A549 (cell line): ENCODE measurements around the gene NDUFB4. TPM values are rescaled to one million over a fixed set of nuclear protein-coding genes. Genes with fewer than 3 reads are reported as not detected.

ENCODE experiments used
- ATAC-seq, 2 experiments: fragments of 200-7000 bp in 1 of 2; fragments of >200 bp in 1 of 2; cut with Nextera tagmentation in 1 of 2; cut with Tn5 transposase in 1 of 2; 3 replicates each; pipeline versions ENCODE4 v1.8.0 to v1.9.1; 2018 to 2020; ENCODE audit warnings: mild to moderate bottlenecking in 1 of 2, moderate library complexity in 1 of 2
- CTCF ChIA-PET: fragments of 300-600 bp; sonication (Branson Sonifier 250); formaldehyde crosslinking; extraction: SDS; loops from one replicate; lab custom pipeline; 2021; ENCODE audit warnings: antibody characterized with exemption, inconsistent platforms; lab: Yijun Ruan, JAX
- POLR2A ChIA-PET: fragments of 350-600 bp; formaldehyde crosslinking; extraction: SDS; loops from one replicate; lab custom pipeline; 2021; ENCODE audit warnings: antibody characterized with exemption, inconsistent platforms; lab: Yijun Ruan, JAX
- DNase-seq, 2 experiments: peaks; one replicate each; pipeline versions ENCODE4 v3.0.0 to v3.0.0-alpha.2; 2011 to 2016; ENCODE audit warnings: low read depth in 1 of 2, low spot score in 1 of 2
- FAIRE-seq: peaks from 2 replicates; lab custom pipeline; 2011; peaks lifted over from hg19 to GRCh38; lab: Jason Lieb, UNC
- H3K27ac ChIP-seq, 2 experiments: fragments of >200 bp; sonication (Bioruptor Twin); formaldehyde crosslinking; 3 replicates each; pipeline ENCODE4 v1.5.1; 2016 to 2017
- H3K4me1 ChIP-seq: fragments of >200 bp; sonication (Bioruptor Twin); formaldehyde crosslinking; 3 replicates; pipeline ENCODE4 v1.6.1; 2016
- H3K4me2 ChIP-seq: fragments of >200 bp; sonication (Bioruptor Twin); formaldehyde crosslinking; 3 replicates; pipeline ENCODE4 v1.6.1; 2016
- H3K4me3 ChIP-seq: fragments of >200 bp; sonication (Bioruptor Twin); formaldehyde crosslinking; 3 replicates; pipeline ENCODE4 v1.5.1; 2016
- H3K9me3 ChIP-seq: fragments of >200 bp; sonication (Bioruptor Twin); formaldehyde crosslinking; 3 replicates; pipeline ENCODE4 v1.6.1; 2016
- BCL3 ChIP-seq: fragments of >200 bp; sonication (Bioruptor Twin); formaldehyde crosslinking; IDR thresholded peaks from 3 replicates; pipeline ENCODE4 v1.6.1; 2016
- CEBPB ChIP-seq, 2 experiments: fragments of >200 bp in 1 of 2; sonication (Bioruptor Twin) in 1 of 2; formaldehyde crosslinking in 1 of 2; IDR thresholded peaks; 2 replicates each; pipeline ENCODE4 v1.6.1; 2012 to 2016
- CHD2 ChIP-seq: fragments of 150-350 bp; IDR thresholded peaks from 2 replicates; pipeline ENCODE4 v1.6.1; 2014; ENCODE audit warnings: low read length; ENCODE audit not compliant: partially characterized antibody
- HDAC2 ChIP-seq: fragments of 200-600 bp; sonication (generic); IDR thresholded peaks from 2 replicates; pipeline ENCODE4 v1.6.1; 2016
- HEYL ChIP-seq: fragments of 250-450 bp; sonication (Bioruptor Pico); IDR thresholded peaks from 2 replicates; pipeline ENCODE4 v1.8.0; 2021; ENCODE audit warnings: mild to moderate bottlenecking, moderate library complexity
- HMGXB4 ChIP-seq: fragments of 250-450 bp; sonication (Bioruptor Pico); IDR thresholded peaks from 2 replicates; pipeline ENCODE4 v1.5.0; 2021; ENCODE audit warnings: mild to moderate bottlenecking, moderate library complexity, borderline replicate concordance
- HOXA7 ChIP-seq: fragments of 250-450 bp; sonication (Bioruptor Pico); IDR thresholded peaks from 2 replicates; pipeline ENCODE4 v1.5.0; 2020; ENCODE audit warnings: mild to moderate bottlenecking, moderate library complexity
- HOXB13 ChIP-seq: fragments of 250-450 bp; sonication (Bioruptor Pico); IDR thresholded peaks from 2 replicates; pipeline ENCODE4 v1.5.0; 2020; ENCODE audit warnings: low read depth, mild to moderate bottlenecking, moderate library complexity
- HOXB5 ChIP-seq: fragments of 250-450 bp; sonication (Bioruptor Pico); IDR thresholded peaks from 2 replicates; pipeline ENCODE4 v1.5.0; 2020; ENCODE audit warnings: mild to moderate bottlenecking, moderate library complexity
- JUN ChIP-seq, 2 experiments: fragments of >200 bp; sonication (Bioruptor Twin); formaldehyde crosslinking; IDR thresholded peaks; 2 replicates in 1 of 2; 3 replicates in 1 of 2; pipeline ENCODE4 v1.6.1; 2016 to 2017
- KDM1A ChIP-seq: fragments of 200-600 bp; sonication (generic); IDR thresholded peaks from 2 replicates; pipeline ENCODE4 v1.6.1; 2016; ENCODE audit warnings: low read depth, mild to moderate bottlenecking
- MAZ ChIP-seq: fragments of 150-350 bp; IDR thresholded peaks from 2 replicates; pipeline ENCODE4 v1.6.1; 2014; ENCODE audit warnings: antibody characterized with exemption, low read depth, low read length, borderline replicate concordance
- MYC ChIP-seq: IDR thresholded peaks from 2 replicates; pipeline ENCODE4 v1.6.1; 2012; ENCODE audit warnings: mild to moderate bottlenecking, inconsistent platforms, low read length, improper control_type of control experiment, borderline replicate concordance
- NPAS2 ChIP-seq: fragments of 250-450 bp; sonication (Bioruptor Pico); IDR thresholded peaks from 2 replicates; pipeline ENCODE4 v1.8.0; 2022; ENCODE audit warnings: mild to moderate bottlenecking, moderate library complexity, borderline replicate concordance
- NR3C1 ChIP-seq: fragments of >200 bp; sonication (Bioruptor Twin); formaldehyde crosslinking; IDR thresholded peaks from 3 replicates; pipeline ENCODE4 v1.6.1; 2017
- PHF8 ChIP-seq: fragments of 200-600 bp; sonication (generic); IDR thresholded peaks from 2 replicates; pipeline ENCODE4 v1.6.1; 2016; ENCODE audit warnings: low read depth, mild to moderate bottlenecking, antibody characterized with exemption, moderate library complexity, borderline replicate concordance
- RAD21 ChIP-seq, 2 experiments: fragments of >200 bp in 1 of 2; sonication (Bioruptor Twin) in 1 of 2; formaldehyde crosslinking in 1 of 2; IDR thresholded peaks in 1 of 2; conservative IDR thresholded peaks in 1 of 2; 2 replicates in 1 of 2; 3 replicates in 1 of 2; pipeline ENCODE4 v1.6.1; 2012 to 2018; ENCODE audit warnings: inconsistent platforms in 1 of 2
- RARB ChIP-seq: fragments of 250-450 bp; sonication (Bioruptor Pico); IDR thresholded peaks from 2 replicates; pipeline ENCODE4 v1.8.0; 2021; ENCODE audit warnings: mild to moderate bottlenecking, moderate library complexity
- SREBF2 ChIP-seq: fragments of 450-650 bp; IDR thresholded peaks from 2 replicates; pipeline ENCODE4 v1.6.1; 2014; ENCODE audit warnings: mild to moderate bottlenecking, moderate library complexity
- TFCP2L1 ChIP-seq: fragments of 250-450 bp; sonication (Bioruptor Pico); IDR thresholded peaks from 2 replicates; pipeline ENCODE4 v1.5.0; 2021; ENCODE audit warnings: mild to moderate bottlenecking
- TP53 ChIP-seq: fragments of 250-450 bp; sonication (Bioruptor Pico); IDR thresholded peaks from 2 replicates; pipeline ENCODE4 v1.5.0; 2021; ENCODE audit warnings: mild to moderate bottlenecking, moderate library complexity
- ZFP36 ChIP-seq: fragments of 450-650 bp; IDR thresholded peaks from 2 replicates; pipeline ENCODE4 v1.6.1; 2014; ENCODE audit warnings: borderline replicate concordance; ENCODE audit not compliant: partially characterized antibody
- WGBS: methylation state at CpG from one replicate; pipeline ENCODE4 v1.1.6; 2017; ENCODE audit errors: missing lambda C conversion rate; 5-methylcytosine and 5-hydroxymethylcytosine counted together
- polyA plus RNA-seq, 4 experiments: library from polyadenylated mRNA; depleted of rRNA in 3 of 4; stranded (reverse); fragments of >200 nt; fragmentation: RNase III in 1 of 4; extraction: RNeasy Plus Mini Kit Qiagen cat#74134 plus additional on column Dnase treatment in 1 of 4; gene quantifications; 2 replicates in 3 of 4; 3 replicates in 1 of 4; pipeline ENCODE4 v1.2.3, GENCODE V29; 2011 to 2017
- TF ChIP-seq, protein P1 (sequence below): fragments of 200-600 bp; sonication (generic); IDR thresholded peaks from 2 replicates; pipeline ENCODE4 v1.6.1; 2016; ENCODE audit warnings: antibody characterized with exemption, mild to moderate bottlenecking, moderate library complexity
- TF ChIP-seq, protein P2 (sequence below): fragments of >200 bp; sonication (Bioruptor Twin); formaldehyde crosslinking; IDR thresholded peaks from 3 replicates; pipeline ENCODE4 v1.5.1; 2016

The NDUFB4 gene
- polyA plus RNA-seq, 2 of the 4 experiments (the other 2 are of a cell fraction): 239 to 686 TPM

GRCh38 chr3:120646771-120647432 is 50.8 kb downstream of the NDUFB4 start:
- WGBS: 82% methylated on average over 5 of the region's 5 CpGs
- TF ChIP-seq CEBPB (IDR thresholded peaks at IDR 0.05) (no peak), ZFP36 (no peak), SREBF2 (no peak), HMGXB4 (no peak), NR3C1 (no peak), HEYL (CRISPR knock-in tag) (no peak), PHF8 (no peak), RAD21 (conservative IDR thresholded peaks at IDR 0.05 in 1 of 2, IDR thresholded peaks at IDR 0.05 in 1 of 2) (no peak), RARB (CRISPR knock-in tag) (no peak), TFCP2L1 (CRISPR knock-in tag) (no peak)
- no peak overlapping the region for H3K4me2 ChIP-seq
- peaks cover 10% of the 10 kb centered on the region for H3K4me1 ChIP-seq
- no peaks in the 10 kb centered on the region for H3K9me3 ChIP-seq
- CTCF ChIA-PET: interaction anchor here (1.3 to 1.6 kb wide), 2 partner anchors 148 to 149 kb away, joined by 4 to 6 read pairs; no protein-coding TSS in a partner anchor
- FAIRE-seq (no peak), ATAC-seq (no peak), DNase-seq (no peak)
- POLR2A ChIA-PET: no interaction called here
- H3K4me3 ChIP-seq: no peak overlapping the region
- no peak overlapping the region for H3K27ac ChIP-seq

GRCh38 chr3:120648290-120648689 is 52.2 kb downstream of the NDUFB4 start:
- H3K4me2 ChIP-seq: no peak overlapping the region
- FAIRE-seq (no peak), ATAC-seq (no peak), DNase-seq (no peak)
- no peaks in the 10 kb centered on the region for H3K9me3 ChIP-seq
- H3K27ac ChIP-seq: no peak overlapping the region
- ChIA-PET POLR2A (interaction anchor here (1.0 kb wide), 1 partner anchor 299 kb away, joined by 3 read pairs; the partner anchor contains the start of gene LRRC58), CTCF (interaction anchor here (1.6 kb wide), 1 partner anchor 147 kb away, joined by 4 read pairs; no protein-coding TSS in a partner anchor)
- no peaks in the 10 kb centered on the region for H3K4me1 ChIP-seq
- H3K4me3 ChIP-seq: no peak overlapping the region
- WGBS: 77% methylated on average over 5 of the region's 5 CpGs
- TF ChIP-seq JUN (IDR thresholded peaks at IDR 0.05) (no peak), MYC (no peak), HOXB5 (CRISPR knock-in tag) (no peak), HDAC2 (no peak), CHD2 (no peak), CEBPB (IDR thresholded peaks at IDR 0.05) (no peak), NR3C1 (no peak), HOXB13 (CRISPR knock-in tag) (no peak), TP53 (CRISPR knock-in tag) (no peak), MAZ (no peak), TFCP2L1 (CRISPR knock-in tag) (no peak), BCL3 (no peak), PHF8 (no peak), HOXA7 (CRISPR knock-in tag) (no peak), KDM1A (no peak), NPAS2 (CRISPR knock-in tag) (no peak)
- TF ChIP-seq, protein P1, sequence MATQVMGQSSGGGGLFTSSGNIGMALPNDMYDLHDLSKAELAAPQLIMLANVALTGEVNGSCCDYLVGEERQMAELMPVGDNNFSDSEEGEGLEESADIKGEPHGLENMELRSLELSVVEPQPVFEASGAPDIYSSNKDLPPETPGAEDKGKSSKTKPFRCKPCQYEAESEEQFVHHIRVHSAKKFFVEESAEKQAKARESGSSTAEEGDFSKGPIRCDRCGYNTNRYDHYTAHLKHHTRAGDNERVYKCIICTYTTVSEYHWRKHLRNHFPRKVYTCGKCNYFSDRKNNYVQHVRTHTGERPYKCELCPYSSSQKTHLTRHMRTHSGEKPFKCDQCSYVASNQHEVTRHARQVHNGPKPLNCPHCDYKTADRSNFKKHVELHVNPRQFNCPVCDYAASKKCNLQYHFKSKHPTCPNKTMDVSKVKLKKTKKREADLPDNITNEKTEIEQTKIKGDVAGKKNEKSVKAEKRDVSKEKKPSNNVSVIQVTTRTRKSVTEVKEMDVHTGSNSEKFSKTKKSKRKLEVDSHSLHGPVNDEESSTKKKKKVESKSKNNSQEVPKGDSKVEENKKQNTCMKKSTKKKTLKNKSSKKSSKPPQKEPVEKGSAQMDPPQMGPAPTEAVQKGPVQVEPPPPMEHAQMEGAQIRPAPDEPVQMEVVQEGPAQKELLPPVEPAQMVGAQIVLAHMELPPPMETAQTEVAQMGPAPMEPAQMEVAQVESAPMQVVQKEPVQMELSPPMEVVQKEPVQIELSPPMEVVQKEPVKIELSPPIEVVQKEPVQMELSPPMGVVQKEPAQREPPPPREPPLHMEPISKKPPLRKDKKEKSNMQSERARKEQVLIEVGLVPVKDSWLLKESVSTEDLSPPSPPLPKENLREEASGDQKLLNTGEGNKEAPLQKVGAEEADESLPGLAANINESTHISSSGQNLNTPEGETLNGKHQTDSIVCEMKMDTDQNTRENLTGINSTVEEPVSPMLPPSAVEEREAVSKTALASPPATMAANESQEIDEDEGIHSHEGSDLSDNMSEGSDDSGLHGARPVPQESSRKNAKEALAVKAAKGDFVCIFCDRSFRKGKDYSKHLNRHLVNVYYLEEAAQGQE: no peak
- TF ChIP-seq, protein P2, sequence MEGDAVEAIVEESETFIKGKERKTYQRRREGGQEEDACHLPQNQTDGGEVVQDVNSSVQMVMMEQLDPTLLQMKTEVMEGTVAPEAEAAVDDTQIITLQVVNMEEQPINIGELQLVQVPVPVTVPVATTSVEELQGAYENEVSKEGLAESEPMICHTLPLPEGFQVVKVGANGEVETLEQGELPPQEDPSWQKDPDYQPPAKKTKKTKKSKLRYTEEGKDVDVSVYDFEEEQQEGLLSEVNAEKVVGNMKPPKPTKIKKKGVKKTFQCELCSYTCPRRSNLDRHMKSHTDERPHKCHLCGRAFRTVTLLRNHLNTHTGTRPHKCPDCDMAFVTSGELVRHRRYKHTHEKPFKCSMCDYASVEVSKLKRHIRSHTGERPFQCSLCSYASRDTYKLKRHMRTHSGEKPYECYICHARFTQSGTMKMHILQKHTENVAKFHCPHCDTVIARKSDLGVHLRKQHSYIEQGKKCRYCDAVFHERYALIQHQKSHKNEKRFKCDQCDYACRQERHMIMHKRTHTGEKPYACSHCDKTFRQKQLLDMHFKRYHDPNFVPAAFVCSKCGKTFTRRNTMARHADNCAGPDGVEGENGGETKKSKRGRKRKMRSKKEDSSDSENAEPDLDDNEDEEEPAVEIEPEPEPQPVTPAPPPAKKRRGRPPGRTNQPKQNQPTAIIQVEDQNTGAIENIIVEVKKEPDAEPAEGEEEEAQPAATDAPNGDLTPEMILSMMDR: no peak
